Stimulated activated CD4-positive, alpha-beta T cell treated with anti-CD3 and anti-CD28 coated beads, Interleukin-2, amount 100 ng/mL, for 24 hours (primary cell): ENCODE measurements around the gene BOLL.
"Not testable (repeated sequence)": the region's sequence is repeated elsewhere in the genome, so short reads cannot be mapped to it uniquely, and the experiment has no call there.

ENCODE experiments used
- DNase-seq, 2 donors: peaks; one replicate each; pipeline ENCODE4 v3.0.0-alpha.2; 2020

The BOLL gene, protein sequence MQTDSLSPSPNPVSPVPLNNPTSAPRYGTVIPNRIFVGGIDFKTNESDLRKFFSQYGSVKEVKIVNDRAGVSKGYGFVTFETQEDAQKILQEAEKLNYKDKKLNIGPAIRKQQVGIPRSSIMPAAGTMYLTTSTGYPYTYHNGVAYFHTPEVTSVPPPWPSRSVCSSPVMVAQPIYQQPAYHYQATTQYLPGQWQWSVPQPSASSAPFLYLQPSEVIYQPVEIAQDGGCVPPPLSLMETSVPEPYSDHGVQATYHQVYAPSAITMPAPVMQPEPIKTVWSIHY

DNA sequence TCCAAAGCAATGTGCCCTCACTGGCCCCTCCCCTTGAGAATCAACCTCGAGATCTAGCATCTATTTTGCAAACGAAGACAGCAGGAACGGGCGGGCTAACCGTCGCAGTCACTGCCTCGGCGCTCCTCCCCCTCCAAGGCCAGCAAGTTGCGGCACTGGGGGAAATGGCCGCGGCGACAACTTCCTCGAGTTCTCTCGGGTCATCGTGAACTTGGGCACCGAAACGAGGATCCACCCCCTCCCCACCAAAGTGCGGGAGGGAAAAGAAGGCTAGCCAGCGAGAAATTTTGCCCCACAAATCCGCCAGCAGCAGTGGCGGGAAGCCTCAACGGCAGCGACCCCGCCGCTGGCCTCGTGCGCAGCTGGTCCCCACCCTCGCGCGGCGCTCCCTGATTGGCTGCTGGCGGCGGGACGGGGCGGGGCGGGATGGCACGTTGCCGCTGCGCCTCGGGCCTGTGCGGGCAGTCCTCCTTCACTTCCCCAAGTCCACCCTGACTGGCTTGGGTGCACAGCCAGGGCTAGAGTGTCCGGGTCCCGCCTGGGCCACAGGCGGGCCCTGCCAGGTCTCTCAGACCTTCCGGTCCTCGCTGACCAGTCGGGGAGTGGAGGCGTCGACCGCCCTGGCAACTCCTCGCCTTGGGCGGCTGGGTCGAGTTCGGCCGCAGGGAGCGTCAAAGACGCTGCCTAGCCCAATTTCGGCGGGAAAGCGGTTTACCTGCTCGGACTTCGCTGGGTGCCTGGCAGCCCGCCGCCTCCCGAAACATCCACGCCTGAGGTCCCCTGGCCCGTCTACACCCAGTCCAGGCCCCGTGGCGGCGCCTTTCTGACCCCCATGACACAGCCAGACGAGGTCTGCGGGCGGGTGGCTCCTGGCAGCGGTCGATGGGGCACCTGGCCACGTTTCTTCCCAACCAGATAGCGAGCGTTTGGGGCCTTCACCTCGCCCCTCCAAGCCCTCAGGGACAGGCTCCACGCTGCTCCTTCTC lies at the start of gene BOLL:
BOLL (minus strand) TSS at position 364 of the 986 bp plus-strand sequence. CDS start 3,469 bp downstream, outside the sequence.
- DNase-seq, result no peak

DNA sequence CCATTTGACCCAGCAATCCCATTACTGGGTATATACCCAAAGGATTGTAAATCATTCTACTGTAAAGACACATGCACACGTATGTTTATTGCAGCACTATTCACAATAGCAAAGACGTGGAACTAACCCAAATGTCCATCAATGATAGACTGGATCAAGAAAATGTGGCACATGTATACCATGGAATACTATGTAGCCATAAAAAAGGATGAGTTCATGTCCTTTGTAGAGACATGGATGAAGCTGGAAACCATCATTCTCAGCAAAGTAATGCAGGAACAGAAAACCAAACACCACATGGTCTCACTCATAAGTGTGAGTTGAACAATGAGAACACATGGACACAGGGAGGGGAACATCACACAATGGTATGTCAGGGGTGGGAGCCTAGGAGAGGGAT lies 49.7 kb upstream of the BOLL start:
- DNase-seq, result not testable (repeated sequence)

DNA sequence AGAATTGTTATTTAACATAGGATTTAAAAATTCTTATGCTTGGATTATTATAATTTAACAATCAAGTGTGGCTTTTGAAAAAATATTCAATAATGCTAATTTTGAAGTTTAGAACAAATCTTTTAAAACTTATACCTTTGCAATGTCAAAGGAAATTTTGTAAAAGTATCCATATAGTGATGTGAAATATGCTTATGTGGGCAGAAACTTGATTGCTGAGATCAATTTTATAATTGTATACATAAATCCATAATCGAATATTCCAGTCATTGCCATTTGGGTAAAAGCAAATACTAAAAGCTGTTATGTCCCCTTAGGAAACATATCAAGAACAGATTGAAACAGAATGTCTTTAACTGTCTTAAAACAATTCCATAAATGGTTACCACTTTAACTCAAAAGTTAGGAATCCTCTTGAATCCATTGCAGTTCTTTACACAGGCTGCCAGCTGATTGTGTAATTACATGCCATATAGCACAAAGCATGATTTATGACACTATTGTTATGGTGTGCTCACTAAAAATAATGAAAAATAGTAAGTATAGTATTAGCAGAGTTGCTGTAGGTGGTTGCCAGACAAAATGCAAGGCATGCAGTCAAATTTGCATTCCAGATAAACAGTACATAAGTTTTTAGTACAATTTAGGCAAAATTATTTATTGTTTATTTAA lies 43.5 kb upstream of the BOLL start:
- DNase-seq, result no peak

DNA sequence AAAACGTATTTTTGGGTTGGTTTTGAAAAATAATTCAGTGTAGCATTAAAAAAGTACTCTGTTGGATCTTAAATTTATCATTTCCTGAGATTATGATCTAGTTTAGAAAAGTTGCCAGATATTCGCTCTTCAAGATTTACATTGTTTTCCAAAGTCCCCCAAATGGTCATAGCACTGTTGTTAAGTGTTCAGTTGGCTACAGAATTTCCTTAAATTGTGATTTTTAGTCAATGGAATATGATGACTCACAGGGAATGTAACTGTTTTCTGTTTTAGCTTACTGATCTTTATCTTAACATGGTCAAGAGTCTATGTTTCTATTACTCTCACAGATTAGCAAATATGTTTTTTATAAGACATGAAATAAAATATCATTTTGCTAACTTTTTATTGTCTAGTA lies 42.5 kb upstream of the BOLL start:
- no peak for DNase-seq

DNA sequence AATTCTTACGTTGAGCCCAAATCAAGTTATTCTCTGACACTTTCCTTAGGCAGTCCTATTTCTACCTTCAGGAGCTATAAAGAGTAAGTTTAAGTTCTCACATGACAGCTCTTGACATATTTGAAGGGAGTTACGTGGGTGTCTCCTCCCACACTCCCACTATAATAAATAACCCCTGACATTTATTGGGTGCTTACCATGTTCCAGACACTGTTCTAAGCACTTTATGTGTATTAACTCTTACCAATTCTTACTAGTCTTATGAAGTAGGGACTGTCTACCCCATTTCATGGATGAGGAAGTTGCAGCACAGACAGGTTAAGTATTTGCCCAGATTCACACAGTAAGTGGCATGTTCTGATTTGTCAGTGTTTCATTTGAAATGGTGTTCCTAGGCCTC lies 37.2 kb upstream of the BOLL start:
- DNase-seq, result no peak

DNA sequence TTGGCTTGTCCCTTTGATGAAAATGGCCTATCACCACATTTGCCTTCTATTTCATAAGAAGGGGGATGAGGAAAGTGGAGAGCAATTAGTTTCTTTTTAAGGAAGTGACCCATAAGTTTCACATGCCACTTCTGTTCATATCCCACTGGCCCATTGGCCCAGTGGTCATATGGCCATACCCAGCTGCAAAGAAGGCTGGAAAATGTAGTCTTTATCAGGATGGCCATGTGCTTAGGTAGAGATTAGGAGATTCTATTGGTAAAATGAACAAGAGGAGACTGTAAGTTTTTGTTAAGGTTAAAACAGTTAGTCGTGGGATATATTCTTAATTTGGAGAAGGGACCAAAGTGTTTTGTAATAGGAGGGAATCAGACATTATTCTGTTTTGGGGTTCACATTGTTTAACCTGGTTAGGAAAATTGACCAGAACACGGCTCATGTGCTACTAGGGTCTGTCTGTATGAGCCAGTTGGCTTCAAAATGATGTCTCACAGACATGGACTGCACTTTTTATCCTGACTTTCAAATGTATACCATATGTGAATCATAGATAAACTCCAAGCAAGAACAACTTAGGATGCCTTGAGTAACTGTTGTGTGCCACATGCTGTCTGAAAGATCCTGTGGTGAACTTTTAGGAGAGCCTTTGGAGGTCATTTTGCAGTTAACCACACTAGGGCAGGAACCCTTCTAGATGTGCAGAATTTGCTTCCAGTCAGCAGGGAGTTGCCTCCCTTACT lies 36.6 kb upstream of the BOLL start:
- DNase-seq, result no peak

DNA sequence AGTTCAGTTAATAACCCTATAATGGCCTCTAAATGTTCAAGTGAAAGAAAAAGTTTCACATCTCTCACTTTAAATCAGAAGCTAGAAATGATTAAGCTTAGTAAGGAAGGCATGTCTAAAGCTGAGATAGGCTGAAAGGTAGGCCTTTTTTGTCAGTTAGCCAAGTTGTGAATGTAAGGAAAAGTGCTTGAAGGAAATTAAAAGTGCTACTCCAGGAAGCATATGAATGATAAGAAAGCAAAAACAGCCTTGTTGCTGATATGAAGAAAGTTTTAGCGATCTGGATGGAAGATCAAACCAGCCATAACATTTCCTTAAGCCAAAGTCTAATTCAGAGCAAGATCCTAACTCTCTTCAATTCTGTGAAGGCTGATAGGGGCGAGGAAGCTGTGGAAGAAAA lies 29.4 kb upstream of the BOLL start:
- DNase-seq, result no peak

DNA sequence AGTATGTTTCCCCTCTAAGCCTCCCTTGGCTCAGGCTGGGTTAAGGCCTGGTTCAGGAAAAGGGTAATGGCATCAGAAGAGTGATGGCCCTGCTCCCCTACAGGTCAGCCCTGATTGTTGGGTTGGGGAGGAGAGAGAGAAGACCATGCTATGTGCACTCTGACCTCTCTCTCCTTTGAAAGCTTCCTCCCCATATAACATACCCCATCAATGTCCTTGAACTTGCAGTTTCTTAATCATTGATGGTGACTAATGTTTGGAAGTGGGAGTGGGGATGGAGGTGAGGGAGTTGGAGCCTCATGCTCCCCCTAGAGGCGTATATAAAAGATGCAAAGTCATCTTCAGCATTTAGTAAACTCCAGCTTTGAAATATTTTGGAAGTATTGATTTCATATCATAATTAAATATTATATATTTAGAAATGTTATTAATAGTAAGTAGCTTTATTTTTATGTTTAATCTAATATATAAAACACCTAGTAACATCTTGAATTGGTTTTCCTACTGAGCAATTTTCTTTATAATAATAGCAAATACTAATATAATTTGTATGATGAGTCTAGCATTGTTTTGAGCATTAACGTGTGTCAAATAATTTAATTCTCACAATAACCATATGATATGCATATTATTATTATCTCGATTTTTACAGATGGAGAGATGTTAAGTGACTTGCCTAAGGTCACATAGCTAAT lies 28.1 kb upstream of the BOLL start:
- DNase-seq, result no peak

DNA sequence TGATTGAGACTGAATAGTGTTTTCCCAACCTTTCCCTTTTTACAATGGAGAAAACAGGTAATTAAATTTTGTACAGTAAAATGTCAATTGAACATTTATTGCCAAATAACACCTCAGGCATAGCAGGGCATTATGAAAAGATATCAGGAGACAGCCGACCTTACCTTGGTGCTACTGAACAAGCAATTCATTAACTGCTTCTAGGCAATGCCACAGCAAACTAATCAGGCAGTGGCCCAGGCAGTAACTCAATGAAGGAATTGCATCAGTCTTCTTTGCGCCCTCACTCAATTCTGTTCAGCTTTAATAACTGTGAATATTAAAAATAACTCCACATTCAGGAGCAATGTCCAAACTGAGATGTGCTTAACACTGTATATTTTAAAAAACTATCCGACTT lies 25.4 kb upstream of the BOLL start:
- DNase-seq, result no peak

DNA sequence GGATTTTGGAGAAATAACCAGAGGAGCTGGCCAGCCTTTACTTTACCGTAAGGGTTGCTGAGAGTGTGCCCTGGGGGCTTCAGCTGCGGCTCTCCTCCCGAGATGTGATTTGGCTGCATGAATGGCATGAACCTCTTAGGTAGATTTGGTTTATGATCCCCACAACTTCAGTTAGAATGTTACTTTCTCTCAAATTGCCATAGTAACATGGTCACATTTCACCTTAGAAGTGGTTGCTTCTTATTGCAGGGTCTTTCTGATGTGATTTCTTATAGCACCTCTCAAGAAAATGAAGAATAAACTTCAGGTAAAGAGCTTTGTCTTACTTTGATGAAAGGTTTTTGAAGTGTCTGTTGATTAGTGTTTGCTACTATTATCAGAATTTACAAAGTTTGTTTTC lies 24.9 kb upstream of the BOLL start:
- no peak for DNase-seq

DNA sequence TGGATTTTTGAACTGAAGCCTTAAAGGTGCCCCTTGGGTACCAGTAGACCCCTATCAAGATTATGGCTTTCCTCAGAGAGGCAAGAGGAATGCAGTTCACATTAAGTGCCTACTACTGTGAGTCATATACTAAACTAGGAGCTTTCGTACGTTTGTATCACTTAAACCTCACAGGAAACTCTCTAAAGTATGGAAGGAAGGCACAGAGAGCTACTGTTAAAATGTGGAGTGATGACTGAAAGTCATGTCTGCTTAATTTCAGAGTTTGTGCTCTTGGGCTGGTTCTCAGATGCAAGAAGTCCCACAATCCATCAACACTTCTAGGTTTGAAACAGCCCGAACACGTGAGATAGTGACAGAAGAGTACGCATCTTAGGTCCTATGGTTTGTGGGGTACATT lies 23.9 kb upstream of the BOLL start:
- no peak for DNase-seq

DNA sequence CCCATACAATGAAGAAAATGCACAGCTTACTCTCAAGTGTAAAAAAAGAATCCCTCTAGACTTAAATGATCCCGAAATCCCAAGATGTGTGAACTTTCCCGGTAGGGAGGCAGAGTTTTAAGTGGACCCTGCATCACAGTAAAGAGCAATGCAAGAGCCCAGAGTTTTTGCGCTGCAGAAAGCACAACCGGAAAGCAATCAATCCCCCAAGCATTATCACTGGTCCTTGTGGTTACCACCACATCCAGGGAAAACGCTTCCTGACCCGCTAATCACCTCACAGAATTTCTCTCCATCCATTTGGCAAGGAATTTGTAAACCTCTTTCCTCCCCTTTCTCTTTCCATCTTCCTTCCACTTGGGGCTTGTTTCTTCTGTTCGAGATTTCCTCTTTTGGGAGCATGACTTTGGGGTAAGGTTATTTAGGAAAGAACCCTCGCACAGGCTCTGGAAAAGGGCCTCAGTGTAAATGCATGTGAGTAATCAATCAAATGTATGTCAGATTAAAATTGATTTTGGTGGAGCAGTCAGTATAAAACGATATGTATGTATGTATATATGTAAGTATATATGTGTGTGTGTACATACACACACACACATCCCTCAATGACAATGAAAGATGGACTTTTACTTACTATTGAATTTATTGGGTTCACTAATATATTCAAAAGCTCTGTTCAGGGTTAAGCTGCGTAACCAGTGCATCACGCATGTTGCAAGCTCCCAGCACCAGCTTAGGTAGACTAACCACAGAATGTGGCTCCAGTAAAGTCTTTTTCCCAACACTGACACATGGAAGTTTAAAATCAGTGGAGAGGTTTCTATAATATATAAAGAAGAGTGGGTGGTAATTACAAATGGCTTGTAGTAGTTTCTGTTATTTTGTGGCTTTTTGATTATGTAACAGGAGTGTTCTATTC lies 20.9 kb upstream of the BOLL start:
- DNase-seq, result no peak

DNA sequence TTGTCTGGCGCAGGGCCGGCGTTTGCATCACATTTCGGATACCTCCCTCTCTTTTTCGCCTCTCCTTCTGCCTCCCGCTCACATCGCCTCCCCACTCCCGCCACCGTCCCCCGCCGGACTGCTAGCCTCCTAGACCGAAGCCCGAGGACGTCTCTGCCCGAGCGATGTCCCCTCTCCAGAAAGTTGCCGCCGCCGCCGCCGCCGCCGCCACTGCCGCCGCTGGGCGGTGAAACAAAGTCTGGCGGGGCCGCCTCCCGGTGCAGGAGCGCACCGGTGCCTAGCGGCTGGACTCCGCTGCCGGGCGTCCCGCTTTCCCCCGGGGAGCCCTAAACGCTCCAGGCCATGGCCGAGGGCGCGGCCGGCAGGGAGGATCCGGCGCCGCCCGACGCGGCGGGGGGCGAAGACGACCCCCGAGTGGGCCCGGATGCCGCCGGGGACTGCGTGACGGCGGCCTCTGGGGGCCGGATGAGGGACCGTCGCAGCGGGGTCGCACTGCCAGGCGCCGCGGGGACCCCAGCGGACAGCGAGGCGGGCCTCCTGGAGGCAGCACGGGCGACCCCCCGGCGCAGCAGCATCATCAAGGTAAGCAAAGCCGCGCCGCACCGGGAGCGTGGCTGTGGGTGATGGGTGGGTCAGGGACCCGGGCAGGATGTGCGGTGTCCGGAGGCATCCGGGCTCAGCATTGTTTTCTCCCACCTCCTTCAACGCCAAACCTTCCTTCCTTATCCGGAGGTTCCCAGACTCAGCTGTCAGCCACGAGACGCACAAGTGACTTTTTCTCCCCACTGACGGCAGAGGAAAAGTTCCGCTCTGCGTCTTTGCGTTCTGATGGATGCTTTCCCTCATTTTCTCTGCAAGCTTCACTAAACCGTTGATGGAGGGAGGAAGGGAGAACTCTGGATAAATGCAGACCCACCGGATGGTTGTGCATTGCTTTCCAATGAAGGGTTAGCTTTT lies 19.9 kb upstream of the BOLL start:
- peak; percentile 44 to 56 for DNase-seq

DNA sequence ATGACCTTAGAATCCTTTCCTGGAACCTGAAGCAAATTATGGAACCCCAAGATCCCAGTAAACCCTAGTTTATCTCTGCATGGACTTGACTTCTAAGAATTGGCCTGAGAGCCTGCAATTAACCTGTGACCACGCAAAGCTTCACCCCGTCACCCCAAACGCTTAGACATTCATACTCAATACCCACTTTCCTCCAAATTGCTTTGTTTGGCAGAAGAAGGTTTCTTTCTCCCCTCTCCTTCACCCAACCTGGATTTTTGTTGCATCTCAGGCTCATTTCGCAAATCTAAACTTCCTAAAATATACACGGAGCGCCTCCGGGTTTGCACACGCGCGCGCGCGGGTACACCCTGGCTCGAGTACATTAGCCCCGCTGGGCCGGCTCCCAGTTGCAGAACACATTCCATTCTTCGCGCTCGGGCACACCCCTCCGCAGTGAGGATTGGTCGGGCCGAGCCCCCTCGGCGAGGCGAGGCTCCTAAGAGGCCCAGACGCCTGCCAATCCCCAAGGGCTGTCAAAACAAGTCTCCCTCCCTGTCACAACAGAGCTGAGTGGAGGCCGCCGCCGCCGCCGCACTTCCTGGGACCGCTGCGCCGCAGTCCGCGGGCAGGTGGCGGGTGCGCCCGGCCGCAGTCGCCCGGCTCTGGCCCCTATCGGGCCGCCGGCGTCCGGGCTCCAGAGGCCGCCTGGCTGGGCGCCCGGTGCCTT lies 19.1 kb upstream of the BOLL start, which contains the start of gene PLCL1:
PLCL1 (plus strand) TSS at position 545 of the 709 bp plus-strand sequence.
- DNase-seq, result peak; percentile 90

DNA sequence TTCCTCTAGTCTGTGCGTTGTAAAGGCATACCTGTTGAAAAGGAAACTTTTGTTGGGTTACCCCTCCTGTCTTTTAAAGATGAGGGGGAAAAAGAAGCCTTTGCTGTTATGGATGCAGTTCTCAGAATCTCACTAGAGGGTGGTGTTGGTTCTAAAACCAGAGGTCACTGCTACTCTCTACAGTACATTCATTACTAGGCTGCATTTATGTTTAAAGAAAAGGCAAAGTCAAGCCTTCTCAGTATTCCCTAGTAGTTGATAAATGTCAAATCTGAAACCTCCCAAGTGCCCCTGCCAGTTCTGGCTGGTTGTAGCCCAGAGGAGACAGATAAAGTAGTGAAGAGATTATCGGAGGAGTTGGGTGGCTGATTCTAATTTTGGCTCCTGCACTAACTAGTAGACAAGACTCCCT lies 17.9 kb upstream of the BOLL start:
- DNase-seq, result no peak

DNA sequence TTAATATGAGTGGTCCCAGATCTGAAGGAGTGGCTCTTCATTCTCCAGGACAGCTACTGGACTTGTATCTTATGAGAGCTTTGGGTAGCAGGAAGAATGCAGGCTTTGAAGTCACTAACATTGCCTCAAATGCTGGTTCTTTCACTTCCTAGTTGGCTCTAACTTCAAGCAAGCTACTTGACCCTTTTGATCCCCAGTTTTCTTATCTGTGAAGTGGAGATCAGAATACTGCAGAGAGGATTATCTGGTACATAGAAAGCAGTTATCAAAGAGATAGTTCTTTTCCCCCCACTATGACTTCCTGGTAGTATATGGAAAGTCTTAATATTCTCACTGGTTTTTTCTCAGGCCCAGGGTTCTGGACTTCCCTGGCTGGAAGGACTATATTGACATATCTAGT lies 15.9 kb upstream of the BOLL start:
- no peak for DNase-seq

DNA sequence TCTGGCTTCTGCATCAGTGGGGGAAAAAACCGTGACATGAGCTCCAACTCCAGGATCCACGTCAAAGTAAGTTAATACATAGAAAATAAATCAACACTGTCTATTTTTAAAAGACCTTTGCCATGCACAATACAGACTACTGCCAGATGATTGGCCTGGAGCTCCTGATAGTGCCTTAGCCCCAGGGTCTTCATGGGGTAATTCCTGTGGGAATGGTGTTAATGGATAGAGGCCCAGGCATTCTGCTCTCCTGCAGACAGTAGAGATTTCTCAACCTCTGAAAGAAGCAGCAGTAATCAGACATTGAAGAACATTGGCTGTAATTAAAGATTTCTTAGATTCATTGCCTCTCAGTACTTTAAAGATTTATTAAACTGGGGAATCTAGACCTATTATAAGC lies 15.0 kb upstream of the BOLL start:
- DNase-seq, result no peak

DNA sequence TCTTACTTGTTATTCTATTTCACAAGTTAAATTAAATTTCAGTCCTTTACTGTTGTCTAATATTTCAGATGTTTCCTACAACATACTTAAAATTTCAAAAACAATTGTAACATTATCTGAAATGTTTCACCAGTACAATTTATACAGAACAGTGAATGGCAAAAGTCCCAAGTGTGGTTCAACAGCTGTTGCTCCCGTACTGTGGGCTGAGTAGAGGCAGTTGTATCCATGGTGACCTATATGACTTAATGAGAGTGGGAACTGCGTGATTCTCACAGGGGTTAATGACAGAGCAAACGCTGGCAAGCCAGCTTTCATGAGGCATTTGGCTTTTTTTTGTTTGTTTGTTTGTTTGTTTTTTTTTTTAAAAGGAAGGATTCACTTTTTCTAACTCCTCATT lies 13.9 kb upstream of the BOLL start:
- DNase-seq, result no peak

DNA sequence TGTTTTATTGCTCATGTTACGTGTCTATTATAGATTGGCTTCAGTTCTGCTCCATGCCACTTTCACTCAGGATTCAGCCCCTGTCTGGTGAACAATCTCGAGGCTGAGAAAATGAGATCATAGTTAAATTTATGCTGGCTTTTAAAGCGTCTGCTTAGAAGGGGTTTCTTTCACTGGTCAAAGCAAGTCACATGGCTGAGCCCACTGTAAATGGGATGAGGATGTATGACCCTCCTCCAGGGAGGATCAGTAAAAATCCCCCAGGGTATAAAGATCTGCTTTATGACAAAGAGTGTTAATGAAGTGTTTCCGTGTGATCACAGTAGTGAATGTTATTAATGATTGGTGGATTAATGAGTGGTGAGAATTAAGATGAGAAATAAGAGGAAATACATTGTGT lies 13.1 kb upstream of the BOLL start:
- DNase-seq, result no peak
